ENCODE measurements around the gene KCTD13.
"Not testable (repeated sequence)": the region's sequence is repeated elsewhere in the genome, so short reads cannot be mapped to it uniquely, and the experiment has no call there.

Gene KCTD13

DNA sequence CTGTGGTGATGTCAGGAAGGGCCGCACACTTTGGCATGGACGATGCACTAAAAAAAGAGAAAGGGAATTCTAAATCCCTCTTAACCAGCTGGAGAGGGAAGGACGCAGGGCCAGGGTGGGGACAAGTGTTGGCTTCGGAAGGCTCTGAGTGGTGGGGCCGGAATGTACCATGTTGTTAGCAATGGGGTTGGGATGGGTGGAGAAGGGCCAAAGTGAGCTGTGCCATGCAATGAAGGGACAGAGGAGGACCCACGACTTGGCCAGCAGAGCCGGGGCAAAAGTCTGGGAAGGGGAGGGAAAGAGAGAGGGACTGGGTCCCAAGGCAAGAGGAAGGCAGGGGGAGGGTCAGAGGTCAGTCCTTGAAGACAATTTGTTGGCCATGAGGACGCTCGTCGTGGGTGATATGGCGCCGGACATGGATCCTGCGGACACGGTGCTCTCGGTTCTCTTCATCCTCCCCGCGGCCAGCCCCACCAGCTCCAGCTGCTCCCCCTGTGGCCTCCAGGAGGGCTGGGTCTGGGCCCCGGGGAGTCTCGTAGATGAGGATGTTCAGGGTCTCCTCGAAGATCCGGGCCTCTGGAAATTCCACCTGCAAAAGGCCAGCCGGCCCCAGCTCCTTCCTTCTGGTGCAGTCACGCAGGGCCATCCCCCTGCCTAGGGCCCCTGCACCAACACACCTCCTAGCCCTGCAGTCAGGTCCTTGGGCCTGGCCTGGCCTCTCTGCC, 19.3 kb downstream of the KCTD13 start:
- no peak for DNase-seq (ENCODE audit: low read depth)

DNA sequence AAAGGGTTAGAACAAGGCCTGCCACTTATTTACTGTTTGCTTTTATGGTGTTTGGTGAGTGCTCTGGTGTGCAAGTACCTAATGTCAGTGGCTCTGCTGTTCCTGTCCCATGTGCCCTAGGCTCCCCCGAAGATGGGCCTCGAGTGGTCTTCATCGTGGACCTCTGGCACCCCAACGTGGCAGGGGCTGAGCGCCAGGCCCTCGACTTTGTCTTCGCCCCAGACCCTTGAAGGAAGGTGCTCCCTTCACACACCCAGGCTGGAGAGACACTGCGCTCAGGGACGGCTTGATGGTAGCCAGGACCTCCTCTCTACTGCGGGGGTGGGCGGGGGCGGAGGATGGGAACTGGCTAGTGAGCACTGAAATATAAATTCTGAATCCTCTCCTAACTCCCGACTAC, 20.4 kb downstream of the KCTD13 start:
- DNase-seq (ENCODE audit: low read depth) = no peak

- no peak for DNase-seq (ENCODE audit: low read depth)
These were observed 21.1 kb downstream of the KCTD13 start for GRCh38 chr16:29904947-29905346.

DNA sequence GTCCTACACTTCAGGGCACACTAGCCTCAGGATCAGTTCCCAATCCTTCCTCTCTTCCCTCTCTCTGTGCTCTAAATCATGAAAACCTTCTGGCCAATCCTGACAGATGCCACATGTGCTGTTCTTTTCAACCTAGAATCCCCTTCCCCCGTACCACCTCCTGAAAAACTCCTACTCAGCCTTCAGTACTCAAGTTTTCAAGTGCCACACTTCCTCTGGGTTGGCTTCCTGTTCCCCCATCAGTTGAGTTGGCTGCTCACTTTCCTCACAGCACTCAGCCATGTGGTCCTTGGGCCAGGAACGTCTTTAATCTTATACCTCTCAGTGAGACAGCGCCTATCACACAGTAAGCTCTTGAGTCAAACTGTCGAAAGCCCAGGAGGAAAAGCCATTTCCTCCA, 22.4 kb downstream of the KCTD13 start:
- no peak for DNase-seq (ENCODE audit: low read depth)

GRCh38 chr16:29901607-29901945, 24.4 kb downstream of the KCTD13 start:
- DNase-seq (ENCODE audit: low read depth) = no peak

GRCh38 chr16:29900888-29901606, 25.0 kb downstream of the KCTD13 start:
- DNase-seq (ENCODE audit: low read depth) = no peak

DNA sequence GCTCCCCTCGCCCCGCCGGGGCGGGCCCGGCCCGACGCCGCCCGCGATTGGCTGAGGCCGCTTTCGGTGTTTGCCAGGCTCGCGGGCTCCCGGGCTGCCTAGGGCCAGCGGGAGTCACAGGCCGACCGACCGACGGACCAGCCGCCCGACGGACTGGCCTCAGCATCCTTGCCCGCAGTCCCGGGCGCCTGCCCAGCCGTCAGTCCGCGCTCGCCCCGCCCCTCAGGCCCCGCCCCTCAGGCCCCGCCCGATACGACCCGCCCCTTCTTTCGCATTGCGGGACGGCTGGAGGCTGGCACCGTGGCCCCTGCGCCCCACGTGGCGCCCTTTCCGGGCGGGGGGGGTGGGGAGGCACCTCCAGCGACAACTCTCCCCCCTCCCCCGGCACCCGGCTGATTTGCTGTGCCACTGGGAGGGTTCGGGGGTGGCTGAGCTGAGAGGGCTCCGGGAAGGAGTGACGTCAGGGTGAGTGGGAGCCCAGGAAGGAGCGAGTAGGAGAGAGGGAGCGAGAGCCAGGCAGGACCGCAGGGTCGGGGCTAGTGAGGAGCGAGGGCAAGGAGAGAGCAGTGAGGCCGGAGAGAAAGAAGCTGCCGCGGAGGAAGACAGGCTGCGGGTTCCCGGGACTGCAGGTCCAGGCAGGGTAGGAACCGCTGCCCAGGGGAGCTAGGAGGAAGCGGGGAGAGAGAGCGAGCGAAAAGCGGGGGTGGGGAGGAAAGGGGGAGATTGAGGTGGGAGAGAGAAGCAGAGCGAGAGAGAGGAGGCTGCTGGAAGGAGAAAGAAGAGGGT, 25.7 kb downstream of the KCTD13 start, which contains the start of gene ASPHD1:
ASPHD1 (plus strand) TSS at position 387 of the 786 bp plus-strand sequence. CDS start 484 bp downstream, outside the sequence.
- DNase-seq (ENCODE audit: low read depth) = peak; percentile 74

GRCh38 chr16:29899516-29900101, 26.4 kb downstream of the KCTD13 start, which contains the start of gene SEZ6L2:
Gene SEZ6L2 (minus strand): TSS chr16:29899550. CDS start chr16:29899019, 531 bp downstream.
- peak; percentile 76 for DNase-seq (ENCODE audit: low read depth)

DNA sequence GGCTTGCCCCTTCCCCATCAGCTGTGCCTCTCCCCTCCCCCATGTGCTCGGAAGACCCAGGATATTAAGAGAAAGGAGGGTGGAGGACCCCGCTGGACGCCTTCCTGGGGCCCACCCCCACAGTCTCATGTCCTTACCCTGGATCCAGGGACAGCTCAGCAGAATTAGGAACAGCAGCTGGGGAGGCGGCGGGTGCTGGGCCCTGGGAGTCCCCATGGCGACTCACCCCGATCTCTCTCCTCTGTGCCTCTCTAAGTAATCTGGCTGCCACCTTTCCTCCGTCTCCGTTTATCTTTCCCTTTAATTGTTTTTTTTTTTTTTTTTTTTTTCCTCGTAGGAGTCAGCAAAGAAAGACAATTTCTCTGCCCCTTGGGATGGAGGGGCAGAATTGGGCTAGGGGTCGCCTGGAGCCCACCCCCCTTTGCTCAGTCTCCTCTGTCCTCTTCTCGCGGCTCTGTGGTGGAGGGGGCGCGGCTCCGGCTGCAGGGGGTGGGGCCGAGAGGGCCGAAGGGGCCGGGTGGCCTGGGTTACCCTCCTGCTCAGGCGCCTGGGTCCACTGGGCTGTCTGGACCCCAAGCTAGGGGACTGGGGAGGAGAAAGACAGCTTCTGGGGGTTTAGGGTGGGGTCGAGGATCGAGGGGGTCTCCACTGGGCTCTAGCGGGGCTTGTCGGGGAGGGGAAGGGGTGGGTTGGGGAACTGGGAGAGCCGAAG, 27.1 kb downstream of the KCTD13 start:
- no peak for DNase-seq (ENCODE audit: low read depth)

- no peak for DNase-seq (ENCODE audit: low read depth)
These were observed 27.8 kb downstream of the KCTD13 start for GRCh38 chr16:29898135-29898803.

DNA sequence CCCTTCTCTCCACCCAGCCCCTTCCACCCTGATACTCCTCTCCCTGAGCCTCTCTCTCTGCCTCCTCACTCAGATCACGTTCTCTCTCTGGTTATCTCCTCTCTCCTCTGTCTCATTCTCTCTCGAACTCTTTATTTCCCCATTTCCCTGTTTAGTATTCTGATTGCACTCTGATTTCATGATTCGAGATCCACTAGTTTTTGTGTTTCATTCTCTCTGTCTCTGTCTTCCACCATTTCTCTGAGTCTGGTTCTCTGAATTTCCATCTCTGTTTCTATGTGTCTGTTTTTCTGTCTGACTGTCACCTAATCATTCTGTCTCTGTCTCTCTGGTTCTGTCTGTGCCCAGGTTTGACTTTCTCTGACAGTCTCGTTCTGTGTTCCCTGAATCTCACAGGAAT, 28.7 kb downstream of the KCTD13 start:
- DNase-seq (ENCODE audit: low read depth) = no peak

DNA sequence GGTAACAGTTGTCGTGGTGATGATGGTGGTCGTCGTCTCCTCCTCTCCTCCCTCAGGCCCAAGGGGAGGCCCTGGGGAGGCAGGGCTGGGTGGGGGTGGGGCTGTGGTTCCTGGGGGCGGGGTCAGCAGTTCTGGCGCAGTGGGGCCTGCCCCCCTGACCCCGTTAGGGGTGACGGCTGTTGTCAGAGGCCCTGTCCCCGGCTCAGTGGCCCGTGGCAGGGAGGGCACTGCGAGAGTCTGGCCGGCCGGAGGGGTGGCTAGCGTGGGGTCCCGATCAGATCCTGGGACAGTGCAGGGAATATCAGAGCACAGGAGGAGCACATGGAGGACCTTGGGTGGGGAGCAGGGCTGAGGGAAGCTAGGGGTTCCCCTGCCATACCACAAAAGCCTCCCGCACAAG, 29.2 kb downstream of the KCTD13 start:
- DNase-seq (ENCODE audit: low read depth) = no peak

- DNase-seq (ENCODE audit: low read depth) = no peak
These were observed 31.7 kb downstream of the KCTD13 start for GRCh38 chr16:29894352-29894751.

DNA sequence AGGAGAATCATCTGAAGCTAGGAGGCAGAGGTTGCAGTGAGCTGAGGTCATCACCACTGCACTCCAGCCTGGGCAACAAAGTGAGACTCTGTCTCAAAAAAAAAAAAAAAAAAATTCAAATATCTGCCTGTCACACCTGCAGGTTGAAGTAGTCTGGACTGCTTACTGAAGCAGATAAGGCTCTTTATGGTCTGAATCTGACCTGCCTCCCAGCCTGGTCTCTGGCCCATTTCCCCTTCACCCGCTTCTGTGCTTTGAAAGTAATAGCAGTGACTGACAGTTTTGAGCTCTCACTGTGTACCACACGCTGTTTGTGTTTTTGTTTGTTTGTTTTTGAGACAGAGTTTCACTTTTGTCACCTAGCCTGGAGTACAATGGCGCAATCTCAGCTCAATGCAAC, 32.5 kb downstream of the KCTD13 start:
- DNase-seq (ENCODE audit: low read depth) = no peak

GRCh38 chr16:29892458-29892813, 33.6 kb downstream of the KCTD13 start:
- DNase-seq (ENCODE audit: low read depth) = no peak

- no peak for DNase-seq (ENCODE audit: low read depth)
These were observed 34.2 kb downstream of the KCTD13 start for GRCh38 chr16:29891525-29892457.

DNA sequence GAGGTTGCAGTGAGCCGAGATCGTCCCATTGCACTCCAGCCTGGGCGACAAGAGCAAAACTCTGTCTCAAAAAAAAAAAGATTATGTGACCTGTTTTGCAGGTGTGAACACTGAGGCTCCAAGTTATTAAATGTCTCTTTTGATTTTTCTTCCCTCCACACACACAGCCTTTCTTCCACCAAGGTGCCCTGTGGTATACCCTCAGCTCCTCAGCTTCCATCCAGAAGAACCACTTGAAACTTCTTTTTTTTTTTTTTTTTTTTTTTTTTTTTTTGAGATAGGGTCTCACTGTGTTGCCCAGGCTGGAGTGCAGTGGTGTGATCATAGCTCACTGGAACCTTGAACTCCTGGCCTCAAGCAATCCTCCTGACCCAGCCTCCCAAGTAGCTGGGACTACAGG, 36.7 kb downstream of the KCTD13 start:
- DNase-seq (ENCODE audit: low read depth) = not testable (repeated sequence)

DNA sequence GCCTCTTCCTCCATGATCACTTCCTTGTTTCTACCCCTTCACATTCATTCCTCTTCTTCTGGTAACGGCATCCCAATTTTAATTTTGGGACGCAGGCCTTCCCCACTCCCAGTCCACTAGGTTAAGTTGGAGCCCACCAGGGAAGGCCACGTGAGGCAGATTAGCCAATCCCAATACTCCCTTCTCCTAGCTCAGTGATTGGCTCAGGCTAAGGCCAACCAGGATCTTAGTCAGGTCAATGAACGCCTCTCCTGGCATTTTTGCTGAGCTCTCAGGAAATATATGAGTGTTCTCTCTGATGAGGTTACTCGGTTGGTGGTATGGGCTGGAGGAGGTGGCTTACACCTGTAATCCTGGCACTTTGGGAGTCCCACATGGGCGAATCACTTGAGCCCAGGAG, 42.0 kb downstream of the KCTD13 start:
- no peak for DNase-seq (ENCODE audit: low read depth)

GRCh38 chr16:29881050-29881449, 45.0 kb downstream of the KCTD13 start:
- no peak for DNase-seq (ENCODE audit: low read depth)

DNA sequence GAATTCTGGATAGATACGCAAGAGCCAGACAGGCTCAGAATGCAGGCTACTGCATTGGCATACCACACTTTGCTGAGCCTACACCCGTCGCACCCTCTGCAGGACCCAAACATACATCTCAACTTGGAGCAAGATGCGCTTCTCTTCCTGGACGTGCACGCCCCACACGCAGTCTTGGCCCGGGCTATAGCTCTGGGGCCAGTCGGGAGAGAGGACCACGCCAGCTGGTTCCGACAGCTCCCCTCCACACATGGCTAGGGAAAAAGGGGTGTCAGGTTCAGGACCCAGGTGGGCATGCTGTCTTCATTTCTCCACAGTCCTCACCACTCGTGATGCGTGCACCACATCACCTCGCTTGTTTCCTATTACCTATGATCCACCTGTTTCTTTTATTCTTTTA, 47.9 kb downstream of the KCTD13 start:
- no peak for DNase-seq (ENCODE audit: low read depth)

Measured in HS-27A (cell line).